ENCODE measurements around the gene TGFBR3. TPM values are rescaled to one million over a fixed set of nuclear protein-coding genes. Genes with fewer than 3 reads are reported as not detected.
A peak's percentile ranks its signal among the peaks of the same experiment; 100 is the strongest.

The TGFBR3 gene
- total RNA-seq, 2 experiments from 2014 or later, result 5.5 to 7.5 TPM

GRCh38 chr1:91687452-91687851 is 198.5 kb downstream of the TGFBR3 start:
- H3K4me1 Mint-ChIP-seq (ENCODE audit: low read depth), result peaks cover 13% of the 10 kb centered on the region

DNA sequence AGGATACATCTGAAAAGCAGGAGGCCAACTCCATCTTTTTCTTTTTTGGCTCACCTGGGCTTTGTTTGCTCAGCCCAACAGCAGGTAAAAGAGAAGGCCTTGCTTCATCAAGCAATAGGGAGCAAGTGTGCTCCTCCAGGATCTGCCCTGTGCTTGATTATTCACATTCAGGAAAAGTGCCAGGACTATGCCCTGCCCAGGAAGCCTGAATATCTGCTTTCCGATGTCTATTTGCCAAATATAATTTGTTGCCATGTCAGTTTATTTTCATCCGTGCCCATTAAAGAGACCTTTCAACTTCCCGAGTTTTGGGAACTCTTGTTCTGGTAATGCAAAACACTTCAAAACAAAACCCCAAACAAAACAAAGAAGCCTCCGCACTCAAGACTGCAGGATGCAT is 200.0 kb downstream of the TGFBR3 start:
- H3K9me3 Mint-ChIP-seq, result no peaks in the 10 kb centered on the region
- ChIA-PET CTCF (no interaction called here), POLR2A (no interaction called here)
- DNase-seq (no peak), ATAC-seq (no peak)
- no peaks in the 10 kb centered on the region for H3K27me3 Mint-ChIP-seq
- intact Hi-C loops (cut with micrococcal nuclease), result no loop called here
- no peak overlapping the region for H3K4me3 Mint-ChIP-seq
- peaks cover 3% of the 10 kb centered on the region for H3K36me3 Mint-ChIP-seq (ENCODE audit: low read depth)
- no peak overlapping the region for H3K27ac Mint-ChIP-seq
- TF ChIP-seq CTCF (IDR thresholded peaks at IDR 0.05), result no peak
- peaks cover 13% of the 10 kb centered on the region for H3K4me1 Mint-ChIP-seq (ENCODE audit: low read depth)

More at GRCh38 chr1:91687452-91687851, 198.5 kb downstream of the TGFBR3 start:
- ATAC-seq (no peak), DNase-seq (no peak)
- intact Hi-C loops (cut with micrococcal nuclease), result no loop called here
- ChIA-PET POLR2A (interaction anchor here (1.0 kb wide), 1 partner anchor 9 kb away, joined by 3 read pairs; no protein-coding TSS in a partner anchor), CTCF (no interaction called here)
- H3K27ac Mint-ChIP-seq, result no peak overlapping the region
- no peaks in the 10 kb centered on the region for H3K27me3 Mint-ChIP-seq
- no peak overlapping the region for H3K4me3 Mint-ChIP-seq
- H3K36me3 Mint-ChIP-seq (ENCODE audit: low read depth), result peaks cover 3% of the 10 kb centered on the region
- TF ChIP-seq CTCF (IDR thresholded peaks at IDR 0.05), result no peak
- no peaks in the 10 kb centered on the region for H3K9me3 Mint-ChIP-seq

- peak; percentile 71 for ATAC-seq
- H3K4me1 Mint-ChIP-seq (ENCODE audit: low read depth), result peaks cover 13% of the 10 kb centered on the region
- H3K36me3 Mint-ChIP-seq (ENCODE audit: low read depth), result peaks cover 3% of the 10 kb centered on the region
- TF ChIP-seq CTCF (IDR thresholded peaks at IDR 0.05), result no peak
- CTCF ChIA-PET, result no interaction called here
- H3K27ac Mint-ChIP-seq, result peak overlapping the region; percentile 66
- H3K27me3 Mint-ChIP-seq, result no peaks in the 10 kb centered on the region
- H3K9me3 Mint-ChIP-seq, result no peaks in the 10 kb centered on the region
- peak; percentile 43 for DNase-seq
- intact Hi-C loops (cut with micrococcal nuclease), result no loop called here
- POLR2A ChIA-PET, result interaction anchor here (0.6 kb wide), 1 partner anchor 14 kb away, joined by 5 read pairs; no protein-coding TSS in a partner anchor
- H3K4me3 Mint-ChIP-seq, result no peak overlapping the region
These were observed 201.3 kb downstream of the TGFBR3 start for GRCh38 chr1:91684481-91685196.

GRCh38 chr1:91683598-91683951 is 202.4 kb downstream of the TGFBR3 start:
- no peak for DNase-seq
- POLR2A ChIA-PET, result no interaction called here
- no peak for ATAC-seq
- CTCF ChIA-PET, result no interaction called here
- intact Hi-C loops (cut with micrococcal nuclease), result no loop called here
- peaks cover 3% of the 10 kb centered on the region for H3K36me3 Mint-ChIP-seq (ENCODE audit: low read depth)
- H3K4me1 Mint-ChIP-seq (ENCODE audit: low read depth), result peaks cover 13% of the 10 kb centered on the region
- no peak overlapping the region for H3K27ac Mint-ChIP-seq
- H3K4me3 Mint-ChIP-seq, result no peak overlapping the region
- no peak for TF ChIP-seq CTCF (IDR thresholded peaks at IDR 0.05)
- H3K27me3 Mint-ChIP-seq, result no peaks in the 10 kb centered on the region
- no peaks in the 10 kb centered on the region for H3K9me3 Mint-ChIP-seq

GRCh38 chr1:91682882-91683597 is 202.9 kb downstream of the TGFBR3 start:
- peaks cover 13% of the 10 kb centered on the region for H3K4me1 Mint-ChIP-seq (ENCODE audit: low read depth)
- no peaks in the 10 kb centered on the region for H3K27me3 Mint-ChIP-seq
- ATAC-seq (no peak), DNase-seq (no peak)
- no peak for TF ChIP-seq CTCF (IDR thresholded peaks at IDR 0.05)
- CTCF ChIA-PET, result no interaction called here
- peaks cover 3% of the 10 kb centered on the region for H3K36me3 Mint-ChIP-seq (ENCODE audit: low read depth)
- no peaks in the 10 kb centered on the region for H3K9me3 Mint-ChIP-seq
- no peak overlapping the region for H3K27ac Mint-ChIP-seq
- POLR2A ChIA-PET, result no interaction called here
- H3K4me3 Mint-ChIP-seq, result no peak overlapping the region
- intact Hi-C loops (cut with micrococcal nuclease), result no loop called here

All from activated CD8-positive, alpha-beta T cell treated with anti-CD3 and anti-CD28 coated beads for 36 hours (primary cell).